ENCODE results near the gene SUDS3.
"Not testable (repeated sequence)": the region's sequence is repeated elsewhere in the genome, so short reads cannot be mapped to it uniquely, and the experiment has no call there.

The SUDS3 gene

GRCh38 chr12:118376089-118377020 lies at the start of gene SUDS3:
TSS of gene SUDS3 (plus strand) at chr12:118376555. CDS start at chr12:118376692, 137 bp downstream.
- DNase-seq: peak; percentile 74

DNA sequence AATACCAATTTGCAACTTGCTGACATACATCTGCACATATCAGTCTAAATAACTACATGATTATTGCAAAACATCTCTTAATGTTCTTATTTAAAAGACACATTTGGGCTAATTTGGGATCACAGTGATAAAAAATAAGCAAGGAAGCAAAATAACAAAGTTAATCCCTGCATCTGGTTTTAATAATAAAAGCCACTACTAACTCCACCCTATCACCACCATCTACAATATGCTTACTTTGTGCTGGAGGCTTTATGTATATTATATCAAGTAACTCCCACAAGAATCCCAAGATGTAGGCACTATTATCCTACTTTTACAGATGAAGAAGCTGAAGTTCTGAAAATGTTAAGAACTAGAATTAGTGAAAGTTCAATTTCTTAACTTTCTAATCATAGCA lies 49.4 kb upstream of the SUDS3 start:
- DNase-seq: no peak

DNA sequence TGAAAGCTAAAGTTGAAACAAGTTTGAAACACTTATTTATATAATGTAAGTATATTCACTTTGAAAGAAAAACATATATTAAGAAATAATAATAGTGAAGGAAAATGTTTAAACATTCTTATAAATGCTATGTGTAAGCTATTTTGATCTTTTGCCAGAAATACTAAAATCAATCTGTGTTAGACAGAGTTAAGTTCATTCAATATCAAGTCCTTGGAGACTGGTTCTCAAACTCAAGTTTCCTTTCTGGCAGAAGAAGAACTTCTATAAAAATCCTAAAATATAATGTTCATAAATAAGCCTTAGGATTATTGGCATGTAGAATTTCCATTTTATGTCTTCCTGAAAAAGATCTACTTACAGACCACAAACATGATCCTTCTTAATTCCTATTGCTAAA lies 49.0 kb upstream of the SUDS3 start:
- no peak for DNase-seq

GRCh38 chr12:118328486-118329330 lies 47.6 kb upstream of the SUDS3 start:
- DNase-seq: no peak

- DNase-seq: peak; percentile 82
These were observed 45.8 kb upstream of the SUDS3 start for GRCh38 chr12:118330421-118331018.

DNA sequence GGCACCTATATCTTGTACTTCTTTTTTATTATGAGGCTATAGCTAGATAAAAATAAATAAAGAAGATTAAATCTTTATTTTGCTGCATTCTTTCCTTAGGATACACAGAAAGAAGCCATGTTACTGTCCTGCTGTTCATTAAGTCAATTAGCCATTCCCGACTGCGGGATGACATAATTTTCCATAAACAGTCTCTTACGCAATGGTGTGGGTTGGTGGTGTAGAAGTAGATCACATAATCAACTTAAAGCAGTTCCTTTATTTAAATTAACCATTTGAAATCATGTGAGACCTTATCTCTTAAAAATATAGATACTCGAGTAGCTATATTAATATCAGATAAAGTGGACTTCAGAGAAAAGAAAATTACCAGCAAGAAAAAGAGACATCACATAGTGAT lies 43.8 kb upstream of the SUDS3 start:
- DNase-seq: no peak

- no peak for DNase-seq
These were observed 42.1 kb upstream of the SUDS3 start for GRCh38 chr12:118334241-118334640.

- DNase-seq: no peak
These were observed 41.3 kb upstream of the SUDS3 start for GRCh38 chr12:118334939-118335567.

DNA sequence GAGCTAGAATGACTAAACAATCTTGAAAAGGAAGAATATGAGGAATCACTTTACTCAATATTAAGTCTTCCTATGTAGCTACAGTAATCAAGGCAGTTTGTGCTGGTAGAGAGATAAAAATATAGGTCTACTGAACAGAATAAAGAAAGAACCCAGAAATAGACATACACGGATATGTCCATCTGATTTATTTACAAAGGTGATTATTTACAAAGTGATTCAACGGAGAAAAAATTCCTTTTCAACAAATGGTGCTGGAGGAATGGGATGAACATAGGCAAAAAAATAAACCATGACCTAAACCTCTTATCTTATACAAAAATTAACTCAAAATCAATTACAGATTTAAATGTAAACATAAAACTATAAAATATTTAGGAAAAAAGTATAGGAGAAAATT lies 40.2 kb upstream of the SUDS3 start:
- DNase-seq: no peak

GRCh38 chr12:118337194-118337838 lies 39.0 kb upstream of the SUDS3 start:
- DNase-seq: peak; percentile 73

DNA sequence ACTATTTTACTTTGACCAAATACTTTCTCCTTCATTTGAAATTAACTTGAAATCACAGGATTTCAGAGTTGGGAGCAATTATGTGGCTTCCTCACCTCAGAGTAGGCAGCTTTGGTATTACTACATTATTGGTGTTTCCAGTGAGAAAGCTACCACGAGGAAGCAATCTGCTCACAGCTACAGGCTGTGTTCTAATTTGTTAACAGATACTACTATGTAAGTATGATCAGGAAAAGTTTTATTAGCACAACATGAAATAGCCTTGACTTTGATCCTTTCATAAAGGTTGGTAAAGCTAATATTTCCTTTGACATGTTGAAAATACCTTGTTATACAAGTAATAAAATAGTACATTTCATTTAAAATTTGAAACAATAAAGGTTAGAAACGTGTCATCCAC lies 34.3 kb upstream of the SUDS3 start:
- no peak for DNase-seq

DNA sequence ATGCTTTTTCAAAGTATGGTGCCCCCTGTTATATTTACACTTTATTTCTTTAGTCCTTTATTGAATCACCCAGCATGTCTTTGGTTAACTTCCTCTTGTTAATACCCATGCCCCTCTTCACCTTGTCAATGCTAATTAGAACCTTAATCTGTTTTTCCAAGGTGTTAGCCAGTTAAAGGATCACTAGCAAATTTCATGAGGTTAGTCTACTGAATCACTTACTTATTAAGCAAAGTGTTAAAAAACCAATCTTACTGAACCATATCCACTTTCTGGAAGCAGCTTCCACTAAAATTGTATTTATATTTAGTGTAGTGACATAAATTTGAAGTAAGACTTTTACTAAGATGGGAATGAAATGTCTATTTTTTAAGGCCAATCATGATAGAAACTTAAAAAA lies 31.5 kb upstream of the SUDS3 start:
- DNase-seq: no peak

DNA sequence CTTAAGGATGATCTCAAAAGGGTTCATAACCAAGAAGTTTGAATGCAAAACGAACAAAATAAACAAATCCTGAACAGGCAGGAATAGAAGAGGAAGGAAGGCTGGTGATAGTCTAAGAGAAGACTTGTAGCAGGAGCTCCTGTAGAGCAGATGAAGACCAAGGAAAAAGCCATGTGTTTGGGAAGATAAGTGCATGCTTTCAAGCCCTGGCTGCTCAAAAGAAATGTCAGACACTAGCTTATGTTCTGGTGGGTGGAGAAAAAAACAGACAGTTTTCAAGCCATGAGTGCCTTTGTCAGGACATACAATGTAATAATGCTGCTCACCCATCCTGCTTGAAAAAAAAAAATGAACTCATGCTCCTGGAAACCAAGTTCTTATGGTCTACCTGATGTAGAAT lies 31.0 kb upstream of the SUDS3 start:
- DNase-seq: no peak

DNA sequence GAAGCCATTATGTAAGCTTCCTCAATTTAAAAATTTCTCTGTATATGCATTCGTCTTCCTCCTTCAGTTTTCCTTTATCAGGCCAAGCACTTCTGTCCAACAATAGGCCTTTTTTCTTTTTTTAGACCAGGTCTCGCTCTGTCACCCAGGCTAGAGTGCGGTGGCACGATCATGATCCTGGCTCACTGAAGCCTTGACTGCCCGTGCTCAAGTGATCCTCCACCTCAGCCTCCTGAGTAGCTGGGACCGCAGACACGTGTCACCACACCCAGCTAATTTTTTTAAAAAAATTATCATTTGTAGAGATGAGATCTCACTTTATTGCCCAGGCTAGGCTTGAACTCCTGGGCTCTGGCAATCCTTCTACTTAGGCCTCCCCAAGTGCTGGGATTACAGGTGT lies 29.5 kb upstream of the SUDS3 start:
- DNase-seq: no peak

DNA sequence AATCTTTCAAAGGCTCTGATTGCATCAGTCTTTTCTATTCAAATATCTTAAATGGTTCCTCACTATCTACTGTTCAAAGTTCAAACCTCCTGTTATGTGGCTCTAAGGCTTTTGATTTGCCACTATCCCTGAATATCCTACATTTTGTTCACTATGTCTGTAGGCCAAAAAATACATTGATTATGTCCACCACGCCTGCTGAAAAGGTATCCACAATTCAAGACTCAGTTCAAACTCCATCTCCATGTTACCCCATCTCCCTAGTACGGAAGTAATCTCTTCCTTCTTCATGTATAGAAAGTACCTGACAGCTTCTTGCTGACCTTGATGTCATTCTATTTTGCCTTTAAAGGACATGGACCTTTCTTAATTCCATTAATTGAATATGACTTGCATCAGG lies 28.4 kb upstream of the SUDS3 start:
- DNase-seq: no peak

GRCh38 chr12:118350908-118351559 lies 25.3 kb upstream of the SUDS3 start:
- DNase-seq: no peak

DNA sequence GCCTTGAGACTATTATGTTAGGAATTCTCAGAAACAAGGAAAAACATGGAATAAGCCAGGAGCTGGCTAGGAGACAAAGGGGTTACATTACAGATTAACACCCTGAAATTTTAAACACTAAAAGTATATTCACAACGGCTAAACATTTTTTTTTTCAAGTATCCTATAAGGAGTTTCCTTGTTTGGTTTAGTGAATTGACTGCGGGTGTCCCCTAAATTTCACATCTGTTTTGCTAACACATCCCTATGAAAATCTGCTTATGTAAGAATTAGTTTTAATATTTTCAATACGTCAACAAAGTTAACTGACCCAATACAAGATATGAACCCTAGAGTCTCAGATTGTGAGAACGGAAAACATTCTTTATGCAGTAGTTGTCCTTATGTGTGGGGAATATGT lies 22.6 kb upstream of the SUDS3 start:
- DNase-seq: no peak

GRCh38 chr12:118354503-118354902 lies 21.9 kb upstream of the SUDS3 start:
- not testable (repeated sequence) for DNase-seq

- DNase-seq: no peak
These were observed 21.5 kb upstream of the SUDS3 start for GRCh38 chr12:118354903-118355302.

- no peak for DNase-seq
These were observed 20.5 kb upstream of the SUDS3 start for GRCh38 chr12:118355843-118356242.

DNA sequence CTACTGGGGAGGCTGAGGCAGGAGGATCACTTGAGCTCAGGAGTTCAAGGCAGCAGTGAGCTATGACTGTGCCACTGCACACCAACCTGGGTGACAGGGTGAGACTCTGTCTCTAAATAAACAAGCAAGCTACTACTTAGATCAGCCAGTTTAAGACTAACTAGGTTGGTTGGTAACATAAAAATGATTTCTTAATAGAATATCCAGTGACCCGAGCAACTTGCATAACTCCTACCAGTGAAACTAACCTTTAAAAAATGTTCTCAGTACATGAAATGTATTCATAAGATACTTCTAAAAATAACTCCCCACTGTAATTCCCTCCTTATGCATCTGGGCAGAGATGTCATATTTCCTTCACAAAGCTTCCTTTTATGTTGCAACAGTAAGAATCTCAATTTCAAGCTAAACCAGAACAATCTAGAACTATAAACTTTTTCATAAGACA lies 19.5 kb upstream of the SUDS3 start:
- peak; percentile 78 for DNase-seq

Data from EL (cell line).